Endothelial cell of umbilical vein (primary cell): ENCODE data around the gene MAN2B2. TPM values are rescaled to one million over a fixed set of nuclear protein-coding genes. Genes with fewer than 3 reads are reported as not detected.

Experiments used
- Bru-seq: library from RNA; stranded (reverse); fragments of 400-500 nt; gene quantifications from one replicate; lab custom pipeline; 2021; lab: Mats Ljungman, UMichigan
- BruChase-seq, 2 experiments: library from RNA; stranded (reverse); fragments of 400-500 nt; gene quantifications; one replicate each; lab custom pipeline; 2021; lab: Mats Ljungman, UMichigan
- BruUV-seq: library from RNA; stranded (reverse); fragments of 400-500 nt; replicated peaks from 2 replicates; lab custom pipeline; 2021; lab: Mats Ljungman, UMichigan
- CTCF ChIA-PET: fragments of 300-600, 350-600 bp; sonication (Branson Sonifier 250); formaldehyde crosslinking; loops from one replicate; lab custom pipeline; 2021; ENCODE audit warnings: antibody characterized with exemption, inconsistent platforms; lab: Charles Lee
- POLR2A ChIA-PET: fragments of 300-600, 350-600 bp; sonication (Branson Sonifier 250); formaldehyde crosslinking; loops from one replicate; lab custom pipeline; 2021; ENCODE audit warnings: antibody characterized with exemption, inconsistent platforms; lab: Charles Lee
- DNase-seq: peaks from one replicate; pipeline ENCODE4 v3.0.0-alpha.2; 2011; ENCODE audit warnings: low read depth, low spot score
- FAIRE-seq: peaks from 2 replicates; lab custom pipeline; 2011; peaks lifted over from hg19 to GRCh38; lab: Jason Lieb, UNC
- H2AFZ ChIP-seq: 2 replicates; pipeline ENCODE4 v1.6.0; 2012; ENCODE audit warnings: low read depth, low read length, control low read depth, inconsistent platforms
- H3K27ac ChIP-seq: 2 replicates; pipeline ENCODE4 v1.5.1; 2011; ENCODE audit warnings: low read depth, mild to moderate bottlenecking, control low read depth, low read length, moderate library complexity; ENCODE audit not compliant: insufficient read depth
- H3K27me3 ChIP-seq, 2 experiments: 2 replicates each; pipeline versions ENCODE4 v1.6.0 to v1.6.1; 2011; ENCODE audit warnings: low read length in 2 of 2, mixed read lengths in 1 of 2; ENCODE audit not compliant: control insufficient read depth in 2 of 2, insufficient read depth in 2 of 2
- H3K36me3 ChIP-seq, 2 experiments: 2 replicates in 1 of 2; 3 replicates in 1 of 2; pipeline ENCODE4 v1.5.1; 2011; ENCODE audit warnings: low read length in 2 of 2, mild to moderate bottlenecking in 1 of 2, moderate library complexity in 1 of 2; ENCODE audit not compliant: control insufficient read depth in 2 of 2, insufficient read depth in 2 of 2; ENCODE audit errors: extremely low read depth in 1 of 2
- H3K4me1 ChIP-seq: 3 replicates; pipeline ENCODE4 v1.5.1; 2011; ENCODE audit warnings: mild to moderate bottlenecking, low read length; ENCODE audit not compliant: control insufficient read depth, insufficient read depth; ENCODE audit errors: extremely low read depth
- H3K4me2 ChIP-seq: 2 replicates; pipeline ENCODE4 v1.6.1; 2011; ENCODE audit warnings: low read length, control low read depth, mixed read lengths; ENCODE audit not compliant: insufficient read depth
- H3K4me3 ChIP-seq, 3 experiments: fragments of 200-600 bp in 1 of 3; sonication (generic), shearing (Covaris generic) in 1 of 3; replicated peaks in 1 of 3; 2 replicates each; pipeline ENCODE4 v1.5.1; 2011 to 2016; ENCODE audit warnings: control low read depth in 3 of 3, low read length in 3 of 3, mild to moderate bottlenecking in 2 of 3, inconsistent platforms in 1 of 3, low read depth in 1 of 3, moderate library complexity in 1 of 3; ENCODE audit not compliant: insufficient read depth in 1 of 3
- H3K79me2 ChIP-seq: 2 replicates; pipeline ENCODE4 v1.6.0; 2012; ENCODE audit warnings: low read length, inconsistent platforms; ENCODE audit not compliant: control insufficient read depth, insufficient read depth
- H3K9ac ChIP-seq: replicated peaks from 2 replicates; pipeline ENCODE3; 2011; ENCODE audit warnings: low read length, control low read depth; ENCODE audit not compliant: insufficient read depth; ENCODE audit errors: extremely low read depth
- H3K9me1 ChIP-seq: replicated peaks from 3 replicates; pipeline ENCODE4 v1.6.0; 2011; ENCODE audit warnings: mild to moderate bottlenecking, low read length; ENCODE audit not compliant: control insufficient read depth, insufficient read depth; ENCODE audit errors: extremely low read depth
- H3K9me3 ChIP-seq: replicated peaks from 2 replicates; pipeline ENCODE4 v1.5.1; 2012; ENCODE audit warnings: low read length, inconsistent platforms; ENCODE audit not compliant: control insufficient read depth, insufficient read depth
- H4K20me1 ChIP-seq: replicated peaks from 2 replicates; pipeline ENCODE3; 2011; ENCODE audit warnings: mild to moderate bottlenecking, low read length; ENCODE audit not compliant: control insufficient read depth, insufficient read depth; ENCODE audit errors: extremely low read depth
- CTCF ChIP-seq, 2 donors: IDR thresholded peaks; 1 replicate in 1 of 2; 2 replicates in 1 of 2; pipeline ENCODE4 v1.5.1; 2011; ENCODE audit warnings: low read length in 2 of 2, mild to moderate bottlenecking in 2 of 2, moderate library complexity in 2 of 2, control low read depth in 1 of 2, inconsistent platforms in 1 of 2, low read depth in 1 of 2; ENCODE audit not compliant: insufficient read depth in 1 of 2; ENCODE audit errors: extremely low read depth in 1 of 2
- EZH2 ChIP-seq: IDR thresholded peaks from 2 replicates; pipeline ENCODE4 v1.6.1; 2012; ENCODE audit warnings: borderline replicate concordance, low read depth, mild to moderate bottlenecking, moderate library complexity, low read length, inconsistent platforms; ENCODE audit not compliant: severe bottlenecking
- POLR2A ChIP-seq: IDR thresholded peaks from 2 replicates; pipeline ENCODE4 v1.6.1; 2012; ENCODE audit warnings: low read depth, mild to moderate bottlenecking, control low read depth, low read length
- POLR2AphosphoS5 ChIP-seq: IDR thresholded peaks from 2 replicates; pipeline ENCODE4 v1.6.1; 2012; ENCODE audit warnings: low read depth, mild to moderate bottlenecking, control low read depth, low read length, moderate library complexity; ENCODE audit not compliant: insufficient read depth
- dilution Hi-C: fragments of 300-500 bp; cut with MboI; formaldehyde crosslinking; loops from one replicate; pipeline ENCODE4 v1.15.0; 2019; ENCODE audit warnings: low sequenced_read_pairs; ENCODE audit not compliant: extremely low pct_ligation_motif_present
- intact Hi-C: fragments of 100-400 bp; cut with micrococcal nuclease; formaldehyde crosslinking; loops from one replicate; pipeline ENCODE4 v1.10.0; 2022
- long read RNA-seq: library from polyadenylated mRNA; stranded (forward); transcript quantifications from one replicate; pipeline ENCODE4 v2.0.0, GENCODE V29; 2021
- polyA minus RNA-seq, 3 experiments: library from RNA; depleted of rRNA, polyadenylated mRNA; stranded (reverse); fragments of >200 nt; gene quantifications; 1 replicate in 1 of 3; 2 replicates in 2 of 3; pipeline ENCODE4 v1.2.3, GENCODE V29; 2011
- polyA plus RNA-seq, 4 experiments: library from polyadenylated mRNA; depleted of rRNA in 3 of 4; stranded (reverse) in 3 of 4; unstranded in 1 of 4; fragments of >200 nt; gene quantifications; 2 replicates each; pipeline versions ENCODE4 v1.2.1 to v1.2.3, GENCODE V29; 2011 to 2012; ENCODE audit warnings: missing spikeins in 1 of 4
- total RNA-seq: library from RNA; stranded (reverse); gene quantifications from 2 replicates; pipeline ENCODE4 v1.2.3, GENCODE V29; 2021

The MAN2B2 gene
- total RNA-seq (15.7 and 24.2 TPM in 2 replicates), polyA plus RNA-seq (25.1 and 30.1 TPM in 2 replicates), polyA minus RNA-seq (28.0 and 28.9 TPM in 2 replicates), Bru-seq, nascent RNA (percentile 45 among the genes with signal in this experiment), BruChase-seq, experiment 1, labeled RNA remaining after a 6-hour chase (percentile 52 among the genes with signal in this experiment), BruChase-seq, experiment 2, labeled RNA remaining after a 2-hour chase (percentile 45 among the genes with signal in this experiment)
- 14.1 and 16.0 TPM in 2 replicates for polyA plus RNA-seq (2011; cell fraction: cytosol; rRNA removed)
- 16.2 and 18.1 TPM in 2 replicates for polyA plus RNA-seq (2011; cell fraction: nucleus; rRNA removed)
- polyA plus RNA-seq (2012): 15.8 and 18.0 TPM in 2 replicates
- polyA minus RNA-seq (2011; cell fraction: cytosol; rRNA and poly(A)+ RNA removed): 7.1 TPM
- polyA minus RNA-seq (2011; cell fraction: nucleus; rRNA and poly(A)+ RNA removed): 9.9 and 11.3 TPM in 2 replicates
- long read RNA-seq, full-length matches to known transcripts: 3 of 159 reads
- long read RNA-seq, partial matches to known transcripts: 14 of 159 reads
- long read RNA-seq, other reads (novel, unspliced or antisense): 142 of 159 reads

GRCh38 chr4:6574747-6575502, at the start of gene MAN2B2:
TSS of gene MAN2B2 (plus strand) at chr4:6575189. CDS start at chr4:6575211, 22 bp downstream.
- H3K36me3 ChIP-seq: peaks cover 2 to 12% of the 10 kb centered on the region in 2 experiments
- H3K4me1 ChIP-seq: peaks cover 8% of the 10 kb centered on the region
- peak within 1 kb of the TSS; percentile 99 for H2AFZ ChIP-seq
- dilution Hi-C loops: no loop called here
- H3K27ac ChIP-seq: peak within 1 kb of the TSS; percentile 34
- H3K4me2 ChIP-seq: peak within 1 kb of the TSS; percentile 92
- H3K9ac ChIP-seq: peak within 1 kb of the TSS; percentile 78
- intact Hi-C loops: loop anchor here (1.0 to 2.0 kb wide), 2 partner anchors 65 to 134 kb away; partner anchors contain the start of genes MRFAP1 and MRFAP1L1
- BruUV-seq: TSS peak; percentile 32
- FAIRE-seq (peak; percentile 92), DNase-seq (peak; percentile 78)
- no peaks in the 10 kb centered on the region for H4K20me1 ChIP-seq
- no peaks in the 10 kb centered on the region for H3K9me1 ChIP-seq
- peak; percentile 94 for TF ChIP-seq POLR2A
- no peak for TF ChIP-seq EZH2
- TF ChIP-seq CTCF (IDR thresholded peaks at IDR 0.05; ENCODE audit: extremely low read depth in 1 of 2, insufficient read depth in 1 of 2, low read depth in 1 of 2, low read length in 2 of 2): peak in 1 of 2 donors; percentile 26
- TF ChIP-seq POLR2AphosphoS5: peak; percentile 73
- ChIA-PET POLR2A (interaction anchor here (0.8 kb wide), 1 partner anchor 66 kb away, joined by 3 read pairs; the partner anchor contains the start of gene MRFAP1), CTCF (interaction anchor here (0.7 to 1.4 kb wide), 8 partner anchors 19 to 324 kb away, joined by 3 to 6 read pairs (median 4); partner anchors contain the start of gene MRFAP1L1)
- no peaks in the 10 kb centered on the region for H3K79me2 ChIP-seq
- H3K9me3 ChIP-seq: no peaks in the 10 kb centered on the region
- H3K27me3 ChIP-seq: peaks cover 4 to 7% of the 10 kb centered on the region in 2 experiments
- peak within 1 kb of the TSS; percentile 64 to 76 (median 74) for H3K4me3 ChIP-seq
